GM12874 (cell line): ENCODE results near the gene CDH15.

ENCODE experiments used
- TF ChIP-seq, protein P1 (sequence below): IDR thresholded peaks from 2 replicates; pipeline ENCODE4 v1.5.1; 2011; ENCODE audit warnings: low read depth, mild to moderate bottlenecking, control low read depth, low read length, moderate library complexity; ENCODE audit not compliant: insufficient read depth

CDH15 gene

DNA sequence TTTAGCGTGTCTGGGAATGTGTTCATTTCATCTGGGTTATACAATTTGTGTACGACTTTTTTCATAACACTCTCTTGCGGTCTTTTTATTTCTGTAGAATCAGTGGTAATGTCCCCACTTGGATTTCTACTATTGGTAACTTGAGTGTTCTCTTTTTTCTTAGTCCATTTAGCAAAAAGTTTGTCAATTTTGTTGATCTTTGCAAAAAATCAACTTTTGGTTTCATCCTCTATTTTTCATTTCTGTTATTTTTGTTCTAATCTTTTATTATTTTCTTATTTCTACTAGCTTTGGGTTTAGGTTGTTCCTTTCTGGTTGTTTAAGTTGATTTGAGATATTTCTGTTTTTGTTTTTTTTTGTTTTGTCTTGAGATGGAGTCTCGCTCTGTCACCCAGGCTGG lies 36.4 kb downstream of the CDH15 start:
- TF ChIP-seq, protein P1, sequence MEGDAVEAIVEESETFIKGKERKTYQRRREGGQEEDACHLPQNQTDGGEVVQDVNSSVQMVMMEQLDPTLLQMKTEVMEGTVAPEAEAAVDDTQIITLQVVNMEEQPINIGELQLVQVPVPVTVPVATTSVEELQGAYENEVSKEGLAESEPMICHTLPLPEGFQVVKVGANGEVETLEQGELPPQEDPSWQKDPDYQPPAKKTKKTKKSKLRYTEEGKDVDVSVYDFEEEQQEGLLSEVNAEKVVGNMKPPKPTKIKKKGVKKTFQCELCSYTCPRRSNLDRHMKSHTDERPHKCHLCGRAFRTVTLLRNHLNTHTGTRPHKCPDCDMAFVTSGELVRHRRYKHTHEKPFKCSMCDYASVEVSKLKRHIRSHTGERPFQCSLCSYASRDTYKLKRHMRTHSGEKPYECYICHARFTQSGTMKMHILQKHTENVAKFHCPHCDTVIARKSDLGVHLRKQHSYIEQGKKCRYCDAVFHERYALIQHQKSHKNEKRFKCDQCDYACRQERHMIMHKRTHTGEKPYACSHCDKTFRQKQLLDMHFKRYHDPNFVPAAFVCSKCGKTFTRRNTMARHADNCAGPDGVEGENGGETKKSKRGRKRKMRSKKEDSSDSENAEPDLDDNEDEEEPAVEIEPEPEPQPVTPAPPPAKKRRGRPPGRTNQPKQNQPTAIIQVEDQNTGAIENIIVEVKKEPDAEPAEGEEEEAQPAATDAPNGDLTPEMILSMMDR, result no peak

DNA sequence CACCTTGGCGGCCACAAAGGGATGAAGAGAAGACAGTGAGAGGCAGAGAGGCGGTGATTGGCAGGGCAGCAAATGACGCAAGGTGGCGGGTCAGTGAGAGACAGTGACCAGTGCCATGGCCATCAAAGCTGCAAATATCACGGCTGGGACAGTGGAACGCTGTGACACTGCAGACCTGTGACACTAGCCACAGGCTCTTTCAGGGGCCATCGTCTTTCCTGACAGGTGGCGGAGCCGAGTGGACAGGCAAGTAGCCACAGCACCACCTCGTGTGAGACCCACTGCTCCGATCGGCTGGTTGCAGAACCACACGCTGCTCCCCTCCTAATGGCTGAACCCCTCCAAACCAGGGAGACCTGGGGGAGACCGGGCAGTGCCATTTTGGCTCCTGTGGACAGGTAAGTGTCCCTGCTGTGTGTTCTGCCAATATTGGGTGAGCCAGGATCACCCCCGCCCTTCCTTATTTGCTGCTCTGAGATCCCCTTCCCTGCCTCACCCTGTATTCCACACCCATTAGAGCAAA lies 38.0 kb downstream of the CDH15 start:
- TF ChIP-seq, protein P1, result no peak

DNA sequence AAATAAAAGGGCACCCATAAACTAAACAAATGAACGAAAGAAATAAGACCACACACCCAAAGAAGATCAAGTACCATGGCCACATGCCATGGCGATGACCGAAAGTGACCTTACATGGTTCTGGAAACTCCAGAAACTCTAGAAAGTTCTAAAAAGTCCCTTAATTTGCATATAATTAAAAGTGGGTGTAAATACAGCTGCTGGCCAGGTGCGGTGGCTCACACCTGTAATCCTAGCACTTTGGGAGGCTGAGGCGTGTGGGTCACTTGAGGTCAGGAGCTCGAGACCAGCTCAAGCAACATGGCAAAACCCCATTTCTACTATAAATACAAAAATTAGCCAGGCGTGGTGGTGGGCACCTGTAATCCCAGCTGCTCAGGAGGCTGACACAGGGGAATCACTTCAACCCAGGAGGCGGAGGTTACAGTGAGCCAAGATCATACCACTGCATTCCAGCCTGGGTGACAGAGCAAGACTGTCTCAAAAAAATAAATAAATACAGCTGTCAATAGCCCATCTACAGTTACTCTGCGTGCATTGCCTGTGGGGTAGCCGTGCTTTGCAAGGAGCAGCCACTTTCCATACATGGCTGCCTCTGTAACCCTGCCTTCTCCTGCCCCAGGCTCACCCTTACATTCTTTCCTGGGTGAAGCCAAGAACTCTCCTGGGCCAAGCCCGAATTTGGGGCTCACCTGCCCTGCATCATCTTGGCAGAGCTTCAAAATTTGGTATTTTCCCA lies 38.8 kb downstream of the CDH15 start:
- TF ChIP-seq, protein P1, result no peak

DNA sequence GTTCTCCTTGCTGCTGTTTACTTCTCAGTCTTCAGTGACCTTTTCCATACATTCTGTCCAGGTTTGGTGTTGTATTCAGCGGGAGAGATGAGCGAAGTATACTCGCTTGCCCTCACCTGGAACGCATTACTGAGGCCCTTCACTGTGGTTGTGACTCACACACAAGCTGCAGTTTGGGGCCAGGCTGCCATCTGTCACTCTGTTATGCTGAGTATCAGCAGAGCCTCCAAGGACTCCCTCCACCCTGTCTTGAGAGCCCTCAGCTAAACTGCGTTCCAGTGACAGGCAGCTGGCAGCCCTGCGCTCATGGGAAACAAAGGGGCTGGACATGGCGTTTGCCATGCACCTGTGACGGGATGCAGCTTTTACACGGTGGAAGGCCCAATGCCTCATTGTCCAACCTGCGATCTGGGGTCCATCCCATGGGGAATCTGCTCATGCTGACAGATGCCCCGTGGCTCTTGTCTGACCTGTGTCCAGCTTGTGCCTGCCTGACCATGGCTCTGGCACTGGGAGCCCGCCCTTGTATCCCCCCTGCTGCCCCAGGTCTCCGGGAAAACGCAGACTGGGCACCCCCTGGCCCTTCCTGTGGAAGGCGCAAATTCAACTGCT lies 39.5 kb downstream of the CDH15 start:
- TF ChIP-seq, protein P1, result no peak

DNA sequence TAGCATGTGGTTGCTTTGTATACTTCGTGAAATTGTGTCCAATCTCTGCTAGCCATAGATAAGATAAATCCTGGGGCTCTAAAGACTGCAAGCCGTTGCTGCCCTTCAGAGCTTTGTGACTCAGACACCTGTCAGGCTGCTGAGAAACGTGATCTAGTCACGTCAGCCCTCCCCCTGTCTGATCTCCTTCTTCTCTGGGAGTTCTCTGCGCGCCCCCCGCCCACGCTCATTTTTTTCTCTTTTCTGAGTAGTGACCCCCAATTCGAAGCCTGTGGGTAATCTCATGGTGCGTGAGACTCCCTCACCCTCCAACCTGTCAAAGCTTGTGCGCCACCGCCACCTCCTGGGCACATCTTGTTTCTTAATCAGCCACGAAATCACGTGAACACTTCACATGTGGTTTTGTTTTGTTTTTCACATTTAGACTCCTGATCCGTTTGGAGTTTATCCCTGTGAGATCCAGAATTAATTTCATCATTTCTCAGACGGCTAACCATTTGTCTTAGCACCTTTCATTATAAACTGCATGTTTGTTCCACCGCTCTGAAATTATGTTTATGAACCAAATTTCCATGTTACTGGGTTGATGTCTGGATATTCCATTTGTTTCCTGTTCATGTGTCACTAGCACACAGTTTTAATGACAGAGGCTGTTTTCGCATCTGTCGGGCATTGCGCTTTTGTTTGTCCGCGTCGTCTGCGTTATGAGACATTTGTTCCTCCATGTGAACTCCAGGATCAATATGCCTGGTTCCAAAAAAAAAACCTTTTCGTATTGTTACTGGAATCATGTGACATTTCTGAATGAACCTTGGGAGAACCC lies 45.0 kb downstream of the CDH15 start:
- TF ChIP-seq, protein P1, result peak; percentile 69; the same call in 1 of the 2 replicates

- TF ChIP-seq, protein P1, result no peak
Observed at GRCh38 chr16:89217138-89217387, 45.5 kb downstream of the CDH15 start.

GRCh38 chr16:89217388-89218191 lies 46.0 kb downstream of the CDH15 start, which contains the start of gene ZNF778:
Gene ZNF778, plus strand, starts transcription at chr16:89217703. Its CDS starts 3,425 bp downstream, at chr16:89221128.
- TF ChIP-seq, protein P1, result no peak
